Endothelial cell (in vitro differentiated cells): Measurements from ENCODE around the gene MYG1. TPM values are rescaled to one million over a fixed set of nuclear protein-coding genes. Genes with fewer than 3 reads are reported as not detected.
"Not testable (repeated sequence)": the region's sequence is repeated elsewhere in the genome, so short reads cannot be mapped to it uniquely, and the experiment has no call there.

Source experiments
- DNase-seq: peaks from one replicate; pipeline ENCODE4 v3.0.0; 2021; ENCODE audit warnings: low spot score
- H3K27ac Mint-ChIP-seq: one replicate; pipeline ENCODE4 v1.8.0; 2021; ENCODE audit warnings: mixed read lengths, inconsistent platforms; ENCODE audit not compliant: unreplicated experiment
- H3K27me3 Mint-ChIP-seq: one replicate; pipeline ENCODE4 v1.8.0; 2021; ENCODE audit warnings: mild to moderate bottlenecking, moderate library complexity, mixed read lengths, inconsistent platforms; ENCODE audit not compliant: unreplicated experiment
- H3K36me3 Mint-ChIP-seq: one replicate; pipeline ENCODE4 v1.8.0; 2021; ENCODE audit warnings: mild to moderate bottlenecking, low read depth, mixed read lengths, inconsistent platforms; ENCODE audit not compliant: unreplicated experiment
- H3K4me1 Mint-ChIP-seq: one replicate; pipeline ENCODE4 v1.8.0; 2021; ENCODE audit warnings: mild to moderate bottlenecking, mixed read lengths, inconsistent platforms; ENCODE audit not compliant: unreplicated experiment
- H3K4me3 Mint-ChIP-seq: one replicate; pipeline ENCODE4 v1.8.0; 2021; ENCODE audit warnings: mild to moderate bottlenecking, mixed read lengths, inconsistent platforms; ENCODE audit not compliant: unreplicated experiment
- H3K9me3 Mint-ChIP-seq: one replicate; pipeline ENCODE4 v1.8.0; 2021; ENCODE audit warnings: mixed read lengths, inconsistent platforms; ENCODE audit not compliant: unreplicated experiment
- total RNA-seq: library from RNA; stranded (reverse); fragmentation: NEBNext Ultra II Directional; extraction: Animal tissue kit (Norgen Biotek cat#: 25700); gene quantifications from one replicate; pipeline ENCODE4 v1.2.1, GENCODE V29; 2021; ENCODE audit not compliant: unreplicated experiment
- TF ChIP-seq, protein P1 (sequence below): fragments of 200-600 bp; sonication (generic); IDR thresholded peaks from one replicate; pipeline ENCODE4 v1.5.0; 2021; ENCODE audit warnings: antibody characterized with exemption; ENCODE audit not compliant: unreplicated experiment

The MYG1 gene
- total RNA-seq, 1 donor from 2014 or later = 55.3 TPM

DNA sequence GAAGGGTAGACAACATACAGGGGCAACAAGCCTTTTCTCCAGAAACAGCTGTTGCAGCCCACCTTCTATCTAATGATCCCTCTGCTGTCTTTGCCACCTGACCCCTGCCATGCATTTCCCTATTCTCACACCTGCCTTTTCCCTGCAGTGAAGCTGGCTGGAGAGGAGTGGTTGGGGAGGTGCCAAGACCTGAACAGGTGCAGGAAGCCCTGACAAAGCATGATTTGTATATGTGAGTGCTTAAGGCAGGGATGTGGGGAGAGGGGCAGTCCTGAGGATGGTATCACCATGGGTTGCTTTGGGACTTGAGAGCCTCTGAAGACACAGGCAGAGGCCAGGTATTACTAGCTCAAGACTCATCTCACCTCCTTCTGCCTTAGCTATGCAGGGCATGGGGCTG is 7.1 kb upstream of the MYG1 start:
- no peak overlapping the region for H3K27ac Mint-ChIP-seq
- H3K9me3 Mint-ChIP-seq = no peaks in the 10 kb centered on the region
- TF ChIP-seq, protein P1, sequence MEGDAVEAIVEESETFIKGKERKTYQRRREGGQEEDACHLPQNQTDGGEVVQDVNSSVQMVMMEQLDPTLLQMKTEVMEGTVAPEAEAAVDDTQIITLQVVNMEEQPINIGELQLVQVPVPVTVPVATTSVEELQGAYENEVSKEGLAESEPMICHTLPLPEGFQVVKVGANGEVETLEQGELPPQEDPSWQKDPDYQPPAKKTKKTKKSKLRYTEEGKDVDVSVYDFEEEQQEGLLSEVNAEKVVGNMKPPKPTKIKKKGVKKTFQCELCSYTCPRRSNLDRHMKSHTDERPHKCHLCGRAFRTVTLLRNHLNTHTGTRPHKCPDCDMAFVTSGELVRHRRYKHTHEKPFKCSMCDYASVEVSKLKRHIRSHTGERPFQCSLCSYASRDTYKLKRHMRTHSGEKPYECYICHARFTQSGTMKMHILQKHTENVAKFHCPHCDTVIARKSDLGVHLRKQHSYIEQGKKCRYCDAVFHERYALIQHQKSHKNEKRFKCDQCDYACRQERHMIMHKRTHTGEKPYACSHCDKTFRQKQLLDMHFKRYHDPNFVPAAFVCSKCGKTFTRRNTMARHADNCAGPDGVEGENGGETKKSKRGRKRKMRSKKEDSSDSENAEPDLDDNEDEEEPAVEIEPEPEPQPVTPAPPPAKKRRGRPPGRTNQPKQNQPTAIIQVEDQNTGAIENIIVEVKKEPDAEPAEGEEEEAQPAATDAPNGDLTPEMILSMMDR = no peak
- H3K36me3 Mint-ChIP-seq = peaks cover 16% of the 10 kb centered on the region
- no peak overlapping the region for H3K4me3 Mint-ChIP-seq
- H3K27me3 Mint-ChIP-seq = peaks cover 21% of the 10 kb centered on the region
- no peak for DNase-seq
- peaks cover 26% of the 10 kb centered on the region for H3K4me1 Mint-ChIP-seq

DNA sequence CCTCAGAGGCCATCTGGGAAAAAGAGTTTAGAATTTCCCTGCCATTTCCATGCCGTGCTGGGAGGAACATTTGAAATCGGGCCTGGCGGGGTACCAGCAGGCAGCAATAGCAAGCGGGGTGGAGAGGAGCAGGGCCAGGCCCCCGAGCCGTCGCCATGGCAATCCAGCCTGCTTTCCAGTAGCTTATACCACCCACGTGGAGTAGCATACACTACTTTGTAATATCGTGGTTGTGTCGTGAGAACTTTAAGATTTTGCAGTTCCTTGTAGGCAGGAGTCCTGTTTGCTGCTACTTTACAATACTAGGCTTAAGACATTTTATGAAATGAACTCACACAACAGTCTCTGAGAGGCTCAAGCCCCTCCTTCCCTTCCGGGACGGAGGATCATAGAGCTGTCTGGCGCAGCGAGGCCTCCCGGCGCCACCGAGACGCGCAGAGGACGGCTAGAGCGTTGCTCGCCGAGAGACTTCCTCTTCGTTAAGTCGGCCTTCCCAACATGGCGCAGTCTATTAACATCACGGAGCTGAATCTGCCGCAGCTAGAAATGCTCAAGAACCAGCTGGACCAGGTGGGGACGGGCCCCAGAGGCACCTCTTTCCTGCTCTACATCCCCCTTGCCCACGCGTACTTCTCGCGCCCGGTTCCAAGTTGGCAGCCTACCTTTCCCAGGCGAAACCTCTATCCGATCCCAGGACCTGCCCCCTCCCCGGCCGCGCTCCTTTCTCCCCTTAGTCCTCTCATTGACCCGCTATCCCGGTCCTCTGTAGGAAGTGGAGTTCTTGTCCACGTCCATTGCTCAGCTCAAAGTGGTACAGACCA is 4.2 kb upstream of the MYG1 start, which contains the start of gene PFDN5:
TSS of gene PFDN5 (plus strand) at position 473 of the 821 bp plus-strand sequence. CDS start at position 499, 26 bp downstream.
- peak within 1 kb of the TSS; percentile 100 for H3K4me3 Mint-ChIP-seq
- peaks cover 24% of the 10 kb centered on the region for H3K4me1 Mint-ChIP-seq
- peak; percentile 82 for DNase-seq
- TF ChIP-seq, protein P1 = no peak
- peaks cover 18% of the 10 kb centered on the region for H3K27me3 Mint-ChIP-seq
- H3K36me3 Mint-ChIP-seq = peaks cover 30% of the 10 kb centered on the region
- peak within 1 kb of the TSS; percentile 99 for H3K27ac Mint-ChIP-seq
- H3K9me3 Mint-ChIP-seq = no peaks in the 10 kb centered on the region

DNA sequence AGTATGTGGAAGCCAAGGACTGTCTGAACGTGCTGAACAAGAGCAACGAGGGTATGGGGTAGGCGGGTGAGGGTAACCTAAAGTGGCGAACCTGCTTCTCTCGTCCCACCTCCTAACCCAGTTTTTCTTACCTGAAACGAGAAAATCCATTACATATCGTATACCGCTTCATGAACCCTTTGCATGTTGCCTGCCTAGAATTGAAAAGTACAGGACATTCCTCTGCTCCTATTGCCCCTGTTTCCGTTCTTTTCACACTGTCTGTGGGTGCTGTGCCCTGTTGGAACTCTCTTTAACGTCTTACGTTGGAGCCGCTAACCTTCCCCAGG is 3.6 kb upstream of the MYG1 start:
- H3K36me3 Mint-ChIP-seq = peaks cover 34% of the 10 kb centered on the region
- peak overlapping the region; percentile 99 for H3K27ac Mint-ChIP-seq
- no peaks in the 10 kb centered on the region for H3K9me3 Mint-ChIP-seq
- peaks cover 29% of the 10 kb centered on the region for H3K4me1 Mint-ChIP-seq
- peak overlapping the region; percentile 100 for H3K4me3 Mint-ChIP-seq
- no peak for DNase-seq
- TF ChIP-seq, protein P1 = no peak
- H3K27me3 Mint-ChIP-seq = peaks cover 23% of the 10 kb centered on the region

DNA sequence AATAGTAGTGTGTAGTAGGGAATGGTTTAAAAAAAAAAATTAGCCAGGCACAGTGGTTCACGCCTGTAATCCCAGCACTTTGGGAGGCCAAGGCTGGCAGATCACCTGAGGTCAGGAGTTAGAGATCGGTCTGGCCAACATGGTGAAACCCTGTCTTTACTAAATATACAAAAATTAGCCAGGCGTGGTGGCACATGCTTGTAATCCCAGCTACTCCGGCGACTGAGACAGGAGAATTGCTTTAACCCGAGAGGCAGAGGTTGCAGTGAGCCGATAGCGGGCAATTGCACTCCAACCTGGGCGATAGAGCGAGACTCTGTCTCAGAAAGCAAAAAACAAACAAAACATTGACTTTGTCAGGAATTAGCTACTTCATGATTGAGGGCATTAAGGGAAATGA is 2.4 kb upstream of the MYG1 start:
- Mint-ChIP-seq H3K4me1 (peaks cover 34% of the 10 kb centered on the region), H3K4me3 (peak overlapping the region; percentile 100), H3K27ac (peak overlapping the region; percentile 99), H3K27me3 (peaks cover 23% of the 10 kb centered on the region), H3K36me3 (peaks cover 35% of the 10 kb centered on the region)
- not testable (repeated sequence) for H3K9me3 Mint-ChIP-seq, DNase-seq

DNA sequence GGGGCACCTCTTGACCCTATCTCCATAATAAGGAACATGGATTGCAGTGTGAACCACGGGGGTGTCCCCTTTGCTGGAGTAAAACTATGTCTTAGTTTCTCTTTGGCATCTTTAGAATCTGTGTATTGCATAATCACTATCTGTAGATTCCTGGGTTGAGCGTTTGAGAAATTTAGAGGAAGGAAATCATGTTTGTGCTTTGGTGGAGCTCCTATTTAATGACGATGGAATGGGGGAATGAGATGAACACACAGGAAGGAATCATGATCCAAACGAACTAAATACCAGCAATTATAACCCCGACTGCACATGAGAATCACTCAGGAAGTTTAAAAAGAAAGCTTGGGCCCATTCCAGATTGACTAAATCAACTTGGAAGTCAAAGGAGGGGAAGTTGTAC is 1.3 kb upstream of the MYG1 start:
- no peak overlapping the region for H3K4me3 Mint-ChIP-seq
- peaks cover 23% of the 10 kb centered on the region for H3K27me3 Mint-ChIP-seq
- H3K4me1 Mint-ChIP-seq = peaks cover 35% of the 10 kb centered on the region
- no peak for DNase-seq
- H3K27ac Mint-ChIP-seq = peak overlapping the region; percentile 93
- H3K36me3 Mint-ChIP-seq = peaks cover 38% of the 10 kb centered on the region
- TF ChIP-seq, protein P1 = no peak
- H3K9me3 Mint-ChIP-seq = no peaks in the 10 kb centered on the region
